GM23338 (cell line): ENCODE results near the gene KCNT2.

Experiments
- CTCF ChIP-seq, 2 experiments: fragments of 200-600 bp in 1 of 2; sonication (generic) in 1 of 2; conservative IDR thresholded peaks; 2 replicates each; pipeline versions ENCODE4 v1.5.1 to v1.6.1; 2016 to 2017; ENCODE audit warnings: antibody characterized with exemption in 2 of 2, low read depth in 2 of 2, mild to moderate bottlenecking in 2 of 2, moderate library complexity in 1 of 2
- JUNB ChIP-seq: IDR thresholded peaks from one replicate; pipeline ENCODE4 v1.6.1; 2016; ENCODE audit warnings: antibody characterized with exemption; ENCODE audit not compliant: unreplicated experiment
- POLR2AphosphoS5 ChIP-seq: IDR thresholded peaks from 2 replicates; pipeline ENCODE4 v1.6.1; 2016; ENCODE audit warnings: antibody characterized with exemption, low read depth
- STAT1 ChIP-seq: IDR thresholded peaks from one replicate; pipeline ENCODE4 v1.6.1; 2016; ENCODE audit warnings: antibody characterized with exemption; ENCODE audit not compliant: unreplicated experiment

- TF ChIP-seq CTCF (conservative IDR thresholded peaks at IDR 0.05; ENCODE audit: low read depth in 2 of 2) (no peak), STAT1 (no peak), POLR2AphosphoS5 (no peak), JUNB (no peak)
Measured at GRCh38 chr1:196209265-196209664, 399.0 kb downstream of the KCNT2 start.
